GM12801 (cell line): Measurements from ENCODE around the gene GALNT9.

ENCODE experiments used
- CTCF ChIP-seq: IDR thresholded peaks from one replicate; pipeline ENCODE4 v1.5.1; 2011; ENCODE audit warnings: control low read depth; ENCODE audit not compliant: insufficient read length; ENCODE audit errors: extremely low read depth

The GALNT9 gene

DNA sequence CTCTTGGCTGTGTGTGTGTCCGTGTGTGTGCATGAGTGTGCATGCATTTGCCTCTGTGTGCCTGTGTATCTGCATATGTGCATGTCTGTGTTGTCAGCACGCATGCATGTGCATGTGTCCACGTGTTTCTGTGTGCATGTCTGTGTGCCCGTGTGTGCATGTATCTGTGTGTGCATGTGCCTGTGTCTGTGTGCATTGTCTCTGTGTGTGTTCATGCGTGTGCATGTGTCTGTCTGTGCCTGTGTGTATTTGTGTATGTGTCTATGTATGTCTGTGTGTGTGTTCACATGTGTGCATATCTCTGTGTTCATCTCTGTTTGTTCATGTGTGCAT, 1.1 kb upstream of the GALNT9 start:
- TF ChIP-seq CTCF, result no peak

DNA sequence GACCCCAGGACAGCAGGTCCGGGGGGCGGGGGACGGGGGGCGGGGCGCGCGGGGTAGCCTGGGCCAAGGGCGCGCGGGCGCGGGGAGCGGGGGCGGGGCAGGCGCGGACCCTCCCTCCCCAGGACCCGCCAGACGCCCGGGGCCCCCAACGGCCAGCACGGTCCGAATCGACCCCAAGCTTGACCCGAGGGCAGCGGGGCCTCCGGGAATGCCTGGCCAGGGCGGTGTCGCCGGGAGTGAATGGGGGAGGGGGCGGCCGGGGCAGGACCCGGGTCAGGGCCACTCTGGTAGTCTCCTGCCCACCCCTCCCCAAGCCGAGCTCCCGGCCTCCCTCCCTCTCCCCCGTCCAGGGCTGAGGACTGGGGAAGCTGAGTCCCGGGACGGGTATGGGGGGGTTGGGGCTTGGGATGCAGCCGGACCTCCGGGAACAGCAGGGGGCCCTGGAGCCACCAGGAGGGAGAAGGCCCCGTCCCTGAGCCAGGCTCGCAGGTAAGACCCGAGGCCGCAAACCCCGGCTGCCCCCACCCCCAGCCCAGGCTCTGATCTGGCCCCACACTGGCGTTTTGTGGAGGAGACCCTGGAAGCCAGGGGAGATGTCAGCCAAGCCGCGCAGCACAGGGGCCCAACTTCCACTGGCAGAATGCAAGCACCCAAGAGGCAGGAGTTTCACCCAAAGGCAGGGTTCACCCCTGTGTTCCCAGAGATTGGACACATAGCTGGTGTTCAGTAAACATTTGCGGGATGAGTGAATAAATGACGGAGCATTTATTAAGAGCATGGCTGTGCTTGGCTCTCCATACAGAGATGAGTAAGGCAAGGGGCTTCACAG, 545 bp upstream of the GALNT9 start:
- no peak for TF ChIP-seq CTCF

- TF ChIP-seq CTCF, result no peak
Observed at GRCh38 chr12:132328282-132329029, 933 bp downstream of the GALNT9 start.

DNA sequence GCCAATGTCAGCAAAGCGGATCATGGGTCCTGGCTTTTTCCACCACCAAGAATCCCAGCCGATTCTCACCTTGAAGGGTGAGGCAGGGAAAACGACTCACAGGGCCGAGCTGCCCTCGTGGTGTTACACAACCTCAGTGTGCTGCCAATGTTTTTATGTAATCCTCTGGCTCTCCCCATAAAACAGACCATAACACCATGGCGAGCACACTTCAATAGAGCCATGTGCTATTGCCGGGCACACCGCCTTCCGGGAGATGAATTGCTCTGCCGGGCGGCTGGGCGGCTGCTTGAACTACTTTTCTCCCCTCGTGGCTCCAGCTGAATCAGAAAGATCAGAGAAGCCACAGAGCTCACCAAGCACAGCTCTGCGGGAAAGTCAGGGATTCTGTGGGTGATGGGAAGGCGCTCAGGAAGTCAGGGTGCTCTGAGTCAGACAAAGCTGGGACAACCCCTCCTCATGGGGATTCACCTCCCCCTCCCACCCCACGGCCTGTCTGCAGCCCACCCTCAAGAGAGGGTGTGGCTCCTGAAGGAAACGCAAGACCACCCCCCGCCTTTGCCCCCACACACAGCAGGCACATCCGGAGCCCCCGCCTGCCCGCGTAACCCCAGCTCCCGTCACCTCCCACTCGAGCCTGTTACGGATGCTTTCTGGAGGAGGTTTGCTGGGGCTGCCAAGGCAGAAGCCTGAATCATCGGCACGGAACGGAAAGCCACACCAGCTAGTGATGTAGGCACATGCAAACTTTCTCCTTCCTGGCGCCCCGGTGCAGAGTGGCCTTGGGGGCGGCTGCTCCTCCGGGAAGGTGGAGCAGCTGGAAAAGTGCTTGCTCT, 1.8 kb downstream of the GALNT9 start:
- no peak for TF ChIP-seq CTCF

GRCh38 chr12:132326646-132327045, 2.7 kb downstream of the GALNT9 start:
- TF ChIP-seq CTCF, result no peak

DNA sequence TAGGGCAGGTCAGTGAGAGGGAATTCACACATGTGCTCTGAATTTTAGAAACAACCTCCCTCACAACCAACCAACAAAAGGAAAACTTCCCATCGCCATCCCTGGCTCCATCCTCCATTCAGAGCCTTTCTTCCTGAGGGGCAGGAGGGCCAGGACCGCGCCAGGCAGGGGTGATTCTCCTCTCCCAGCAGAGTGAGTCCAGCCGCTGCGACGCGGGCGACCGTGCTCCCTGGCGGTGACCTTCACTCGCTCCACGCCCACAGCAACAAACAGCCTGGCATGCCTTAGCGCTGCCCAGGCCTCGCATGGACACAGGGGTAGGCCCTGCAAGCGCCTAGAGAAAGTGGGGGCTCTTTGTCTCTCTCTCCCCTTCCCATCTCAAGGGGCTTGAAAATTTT, 3.7 kb downstream of the GALNT9 start:
- TF ChIP-seq CTCF, result no peak

- no peak for TF ChIP-seq CTCF
Observed at GRCh38 chr12:132324841-132325732, 4.3 kb downstream of the GALNT9 start.
